ENCODE results near the gene HDAC6. TPM values are rescaled to one million over a fixed set of nuclear protein-coding genes. Genes with fewer than 3 reads are reported as not detected.

HDAC6 gene
- total and polyA plus RNA-seq, 2 donors (not counting 3 experiments of a cell fraction or from before 2014, with no cell fraction given): 43.7 to 58.4 TPM

GRCh38 chrX:48793935-48794334 is 7.9 kb upstream of the HDAC6 start:
- H3K4me3 ChIP-seq (replicated peaks in 1 of 3; ENCODE audit: insufficient read depth in 1 of 3, low read depth in 1 of 3, low read length in 3 of 3): no peak overlapping the region
- H3K9me3 ChIP-seq (replicated peaks; ENCODE audit: control insufficient read depth, insufficient read depth, low read length): no peaks in the 10 kb centered on the region
- H3K79me2 ChIP-seq (ENCODE audit: control insufficient read depth, insufficient read depth, low read length): no peaks in the 10 kb centered on the region
- POLR2A ChIA-PET: no interaction called here
- H3K27me3 ChIP-seq (ENCODE audit: control insufficient read depth in 2 of 2, insufficient read depth in 2 of 2, low read length in 2 of 2): no peaks in the 10 kb centered on the region
- no peak overlapping the region for H3K9ac ChIP-seq (replicated peaks; ENCODE audit: extremely low read depth, insufficient read depth, low read length)
- H4K20me1 ChIP-seq (replicated peaks; ENCODE audit: control insufficient read depth, extremely low read depth, insufficient read depth, low read length): no peaks in the 10 kb centered on the region
- no peaks in the 10 kb centered on the region for H3K36me3 ChIP-seq (ENCODE audit: control insufficient read depth in 2 of 2, extremely low read depth in 1 of 2, insufficient read depth in 2 of 2, low read length in 2 of 2)
- H3K4me2 ChIP-seq (ENCODE audit: insufficient read depth, low read length): no peak overlapping the region
- dilution Hi-C loops (cut with MboI; ENCODE audit: extremely low pct_ligation_motif_present, low sequenced_read_pairs): no loop called here
- no peak for FAIRE-seq
- H3K4me1 ChIP-seq (ENCODE audit: control insufficient read depth, extremely low read depth, insufficient read depth, low read length): no peaks in the 10 kb centered on the region
- intact Hi-C loops (cut with micrococcal nuclease): no loop called here
- DNase-seq (ENCODE audit: low read depth, low spot score): no peak
- no peak overlapping the region for H3K27ac ChIP-seq (ENCODE audit: insufficient read depth, low read depth, low read length)
- BruUV-seq (replicated peaks): no TSS peak
- no peak for TF ChIP-seq POLR2A (IDR thresholded peaks at IDR 0.05; ENCODE audit: low read depth, low read length)
- no peak for TF ChIP-seq MYC (IDR thresholded peaks at IDR 0.05; ENCODE audit: low read depth, low read length)
- TF ChIP-seq FOS (IDR thresholded peaks at IDR 0.05; ENCODE audit: borderline replicate concordance, insufficient read depth, low read length): no peak
- no peak for TF ChIP-seq POLR2AphosphoS5 (IDR thresholded peaks at IDR 0.05; ENCODE audit: insufficient read depth, low read depth, low read length)
- TF ChIP-seq MAX (IDR thresholded peaks at IDR 0.05; ENCODE audit: insufficient read depth, insufficient read length): no peak
- TF ChIP-seq CTCF (IDR thresholded peaks at IDR 0.05; ENCODE audit: extremely low read depth in 1 of 2, insufficient read depth in 1 of 2, low read depth in 1 of 2, low read length in 2 of 2): no peak
- TF ChIP-seq JUN (IDR thresholded peaks at IDR 0.05; ENCODE audit: borderline replicate concordance, insufficient read depth, insufficient read length, low read depth): no peak
- TF ChIP-seq GATA2 (IDR thresholded peaks at IDR 0.05; ENCODE audit: insufficient read depth, insufficient read length, low read depth, low read length): no peak
- TF ChIP-seq EZH2 (IDR thresholded peaks at IDR 0.05; ENCODE audit: borderline replicate concordance, low read depth, low read length, severe bottlenecking): no peak
- CTCF ChIA-PET: no interaction called here
- H3K9me1 ChIP-seq (replicated peaks; ENCODE audit: control insufficient read depth, extremely low read depth, insufficient read depth, low read length): no peaks in the 10 kb centered on the region
- H2AFZ ChIP-seq (ENCODE audit: low read depth, low read length): no peak overlapping the region
